Loucy (cell line): ENCODE results near the gene RARB.

Source experiments
- EZH2phosphoT487 ChIP-seq: fragments of 200-600 bp; IDR thresholded peaks from 2 replicates; pipeline ENCODE4 v1.6.1; 2018; ENCODE audit warnings: antibody characterized with exemption, mild to moderate bottlenecking, moderate library complexity, borderline replicate concordance
- TF ChIP-seq, protein P1 (sequence below): fragments of 200-600 bp; sonication (generic); conservative IDR thresholded peaks from 2 replicates; pipeline ENCODE4 v1.5.1; 2014; ENCODE audit warnings: mild to moderate bottlenecking, antibody characterized with exemption, low read length

DNA sequence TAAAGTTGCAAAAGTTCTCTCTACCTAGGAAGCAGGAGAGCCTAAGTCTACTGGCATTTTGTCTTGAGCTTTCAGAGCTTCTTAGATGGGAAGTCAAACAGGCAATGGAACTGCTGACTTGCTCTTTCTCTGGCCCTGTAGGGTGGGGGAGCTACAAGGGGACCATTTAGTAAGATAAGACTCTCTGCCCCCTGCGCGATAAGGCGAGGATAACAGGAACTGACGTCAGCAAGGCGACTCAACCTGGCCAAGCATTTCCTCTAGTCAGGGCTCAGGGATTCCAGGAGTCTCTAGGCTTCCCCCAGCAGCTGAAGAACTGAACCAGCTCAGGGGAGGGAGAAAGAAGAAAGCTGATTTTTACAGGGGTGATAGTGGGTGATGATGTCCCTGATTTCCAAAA lies 5.8 kb downstream of the RARB start:
- TF ChIP-seq, protein P1, sequence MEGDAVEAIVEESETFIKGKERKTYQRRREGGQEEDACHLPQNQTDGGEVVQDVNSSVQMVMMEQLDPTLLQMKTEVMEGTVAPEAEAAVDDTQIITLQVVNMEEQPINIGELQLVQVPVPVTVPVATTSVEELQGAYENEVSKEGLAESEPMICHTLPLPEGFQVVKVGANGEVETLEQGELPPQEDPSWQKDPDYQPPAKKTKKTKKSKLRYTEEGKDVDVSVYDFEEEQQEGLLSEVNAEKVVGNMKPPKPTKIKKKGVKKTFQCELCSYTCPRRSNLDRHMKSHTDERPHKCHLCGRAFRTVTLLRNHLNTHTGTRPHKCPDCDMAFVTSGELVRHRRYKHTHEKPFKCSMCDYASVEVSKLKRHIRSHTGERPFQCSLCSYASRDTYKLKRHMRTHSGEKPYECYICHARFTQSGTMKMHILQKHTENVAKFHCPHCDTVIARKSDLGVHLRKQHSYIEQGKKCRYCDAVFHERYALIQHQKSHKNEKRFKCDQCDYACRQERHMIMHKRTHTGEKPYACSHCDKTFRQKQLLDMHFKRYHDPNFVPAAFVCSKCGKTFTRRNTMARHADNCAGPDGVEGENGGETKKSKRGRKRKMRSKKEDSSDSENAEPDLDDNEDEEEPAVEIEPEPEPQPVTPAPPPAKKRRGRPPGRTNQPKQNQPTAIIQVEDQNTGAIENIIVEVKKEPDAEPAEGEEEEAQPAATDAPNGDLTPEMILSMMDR, result no peak
- TF ChIP-seq EZH2phosphoT487, result no peak
